Gastrocnemius medialis (tissue), 4 donors: ENCODE results near the gene DHDH.

Source experiments
- POLR2A ChIP-seq, 2 donors: fragments of 450-650 bp; IDR thresholded peaks; one replicate each; pipeline ENCODE4 v1.6.1; 2017; ENCODE audit warnings: antibody characterized with exemption in 2 of 2, mild to moderate bottlenecking in 2 of 2, moderate library complexity in 2 of 2
- TF ChIP-seq, protein P1 (sequence below), 5 experiments: fragments of 450-650 bp in 3 of 5; fragments of 200-600 bp in 2 of 5; sonication (generic) in 2 of 5; IDR thresholded peaks in 4 of 5; conservative IDR thresholded peaks in 1 of 5; 1 replicate in 4 of 5; 2 replicates in 1 of 5; pipeline ENCODE4 v1.5.1; 2016 to 2019; ENCODE audit warnings: antibody characterized with exemption in 5 of 5, mild to moderate bottlenecking in 3 of 5, moderate library complexity in 3 of 5

DNA sequence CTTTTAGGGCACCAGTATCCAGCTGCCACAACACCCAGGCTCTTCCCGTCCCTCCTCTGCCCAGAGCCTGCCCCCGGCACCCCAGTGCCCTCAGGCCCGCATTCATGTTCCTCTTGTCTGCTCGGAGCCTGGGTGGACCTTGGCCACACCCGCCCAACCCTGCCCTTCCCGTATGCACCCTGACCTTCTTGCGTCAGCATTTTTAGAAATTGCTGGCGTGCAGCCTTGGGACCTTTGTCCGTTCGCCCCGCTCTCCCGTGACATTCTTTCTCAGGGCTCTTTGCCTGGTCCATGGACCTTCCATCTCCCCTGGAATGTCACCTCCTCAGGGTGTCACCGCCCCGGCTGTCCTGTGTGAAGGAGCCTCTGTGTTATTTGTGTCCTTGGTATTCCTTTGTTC lies 25.8 kb upstream of the DHDH start:
- TF ChIP-seq, protein P1, sequence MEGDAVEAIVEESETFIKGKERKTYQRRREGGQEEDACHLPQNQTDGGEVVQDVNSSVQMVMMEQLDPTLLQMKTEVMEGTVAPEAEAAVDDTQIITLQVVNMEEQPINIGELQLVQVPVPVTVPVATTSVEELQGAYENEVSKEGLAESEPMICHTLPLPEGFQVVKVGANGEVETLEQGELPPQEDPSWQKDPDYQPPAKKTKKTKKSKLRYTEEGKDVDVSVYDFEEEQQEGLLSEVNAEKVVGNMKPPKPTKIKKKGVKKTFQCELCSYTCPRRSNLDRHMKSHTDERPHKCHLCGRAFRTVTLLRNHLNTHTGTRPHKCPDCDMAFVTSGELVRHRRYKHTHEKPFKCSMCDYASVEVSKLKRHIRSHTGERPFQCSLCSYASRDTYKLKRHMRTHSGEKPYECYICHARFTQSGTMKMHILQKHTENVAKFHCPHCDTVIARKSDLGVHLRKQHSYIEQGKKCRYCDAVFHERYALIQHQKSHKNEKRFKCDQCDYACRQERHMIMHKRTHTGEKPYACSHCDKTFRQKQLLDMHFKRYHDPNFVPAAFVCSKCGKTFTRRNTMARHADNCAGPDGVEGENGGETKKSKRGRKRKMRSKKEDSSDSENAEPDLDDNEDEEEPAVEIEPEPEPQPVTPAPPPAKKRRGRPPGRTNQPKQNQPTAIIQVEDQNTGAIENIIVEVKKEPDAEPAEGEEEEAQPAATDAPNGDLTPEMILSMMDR (IDR thresholded peaks at IDR 0.05 in 4 of 5, conservative IDR thresholded peaks at IDR 0.05 in 1 of 5) = no peak
- TF ChIP-seq POLR2A (IDR thresholded peaks at IDR 0.05) = no peak
